Lower leg skin (tissue), 4 donors: ENCODE measurements around the gene KBTBD4. TPM values are rescaled to one million over a fixed set of nuclear protein-coding genes. Genes with fewer than 3 reads are reported as not detected.

Experiments
- DNase-seq, 2 donors: peaks; one replicate each; pipeline ENCODE4 v3.0.0-alpha.2; 2019; ENCODE audit warnings: low spot score in 2 of 2
- H3K4me3 ChIP-seq: fragments of 200-600 bp; sonication (generic); 2 replicates; pipeline ENCODE4 v1.5.1; 2017; ENCODE audit warnings: mild to moderate bottlenecking, low read depth; ENCODE audit not compliant: poor library complexity, severe bottlenecking
- POLR2A ChIP-seq, 2 donors: fragments of 450-650 bp; IDR thresholded peaks; one replicate each; pipeline ENCODE4 v1.6.1; 2016 to 2017; ENCODE audit warnings: antibody characterized with exemption in 2 of 2, mild to moderate bottlenecking in 1 of 2, moderate library complexity in 1 of 2
- WGBS, 2 donors: methylation state at CpG; one replicate each; pipeline ENCODE4 v1.1.5; 2018; 5-methylcytosine and 5-hydroxymethylcytosine counted together
- intact Hi-C: fragments of 100-400 bp; cut with DNase I; formaldehyde crosslinking; loops from one replicate; pipeline ENCODE4 v1.15.0; 2023; ENCODE audit warnings: low total_unique reads
- total RNA-seq, 4 donors: library from RNA; depleted of rRNA; stranded (reverse); fragments of >200 nt; gene quantifications; one replicate each; pipeline ENCODE4 v1.1.0, GENCODE V29; 2016
- TF ChIP-seq, protein P1 (sequence below), 3 donors: fragments of 450-650 bp; IDR thresholded peaks; one replicate each; pipeline ENCODE4 v1.5.1; 2016; ENCODE audit warnings: antibody characterized with exemption in 3 of 3, mild to moderate bottlenecking in 3 of 3, moderate library complexity in 2 of 3

KBTBD4 gene
- total RNA-seq, 4 donors from 2014 or later = 19.4 to 28.6 (median 24.9) TPM

DNA sequence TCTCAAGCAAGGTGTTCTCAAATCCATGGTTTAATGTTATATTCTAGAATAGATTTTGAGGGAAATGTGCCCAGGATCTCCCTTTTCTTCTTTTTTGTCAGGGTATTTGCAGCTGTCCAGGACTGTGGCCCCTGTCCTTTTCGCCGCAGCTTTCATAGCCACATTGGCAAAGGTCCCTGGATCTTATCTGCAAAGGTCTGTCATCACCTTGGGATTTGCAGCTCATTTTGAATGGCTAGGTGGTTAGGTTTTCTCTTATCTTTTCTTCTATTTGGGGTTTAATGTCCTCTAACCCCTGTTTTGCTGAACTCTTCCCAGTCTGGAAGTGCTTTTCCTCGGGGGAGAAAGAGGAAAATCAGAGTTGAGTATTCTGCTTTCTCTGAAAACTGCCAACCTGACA, 27.2 kb upstream of the KBTBD4 start:
- 81 to 90% methylated on average over 3 of the region's 3 CpGs for WGBS, 2 donors
- TF ChIP-seq POLR2A (IDR thresholded peaks at IDR 0.05) = no peak
- TF ChIP-seq, protein P1, sequence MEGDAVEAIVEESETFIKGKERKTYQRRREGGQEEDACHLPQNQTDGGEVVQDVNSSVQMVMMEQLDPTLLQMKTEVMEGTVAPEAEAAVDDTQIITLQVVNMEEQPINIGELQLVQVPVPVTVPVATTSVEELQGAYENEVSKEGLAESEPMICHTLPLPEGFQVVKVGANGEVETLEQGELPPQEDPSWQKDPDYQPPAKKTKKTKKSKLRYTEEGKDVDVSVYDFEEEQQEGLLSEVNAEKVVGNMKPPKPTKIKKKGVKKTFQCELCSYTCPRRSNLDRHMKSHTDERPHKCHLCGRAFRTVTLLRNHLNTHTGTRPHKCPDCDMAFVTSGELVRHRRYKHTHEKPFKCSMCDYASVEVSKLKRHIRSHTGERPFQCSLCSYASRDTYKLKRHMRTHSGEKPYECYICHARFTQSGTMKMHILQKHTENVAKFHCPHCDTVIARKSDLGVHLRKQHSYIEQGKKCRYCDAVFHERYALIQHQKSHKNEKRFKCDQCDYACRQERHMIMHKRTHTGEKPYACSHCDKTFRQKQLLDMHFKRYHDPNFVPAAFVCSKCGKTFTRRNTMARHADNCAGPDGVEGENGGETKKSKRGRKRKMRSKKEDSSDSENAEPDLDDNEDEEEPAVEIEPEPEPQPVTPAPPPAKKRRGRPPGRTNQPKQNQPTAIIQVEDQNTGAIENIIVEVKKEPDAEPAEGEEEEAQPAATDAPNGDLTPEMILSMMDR (IDR thresholded peaks at IDR 0.05) = no peak
- peak in 1 of 2 donors; percentile 10 for DNase-seq
- intact Hi-C loops = no loop called here
- H3K4me3 ChIP-seq = no peak overlapping the region

DNA sequence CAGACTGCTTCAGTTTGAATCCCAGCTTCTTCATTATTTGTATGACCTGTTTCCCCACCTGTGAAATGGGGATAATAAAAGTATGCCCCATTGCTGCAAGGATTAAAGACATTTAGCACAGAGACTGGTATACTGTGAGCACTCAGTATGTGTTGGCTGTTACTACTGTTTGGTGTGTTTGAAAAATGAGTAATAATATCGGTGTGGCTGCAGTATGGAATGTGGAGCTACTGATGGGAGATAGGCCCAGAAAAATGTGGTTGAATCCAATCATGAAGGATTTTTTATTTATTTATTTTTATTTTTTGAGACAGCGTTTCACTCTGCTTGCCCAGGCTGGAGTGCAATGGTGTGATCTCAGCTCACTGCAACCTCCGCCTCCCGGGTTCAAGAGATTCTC, 24.5 kb upstream of the KBTBD4 start:
- intact Hi-C loops = no loop called here
- 86 to 91% methylated on average over 4 of the region's 4 CpGs for WGBS, 2 donors
- DNase-seq = no peak
- no peak overlapping the region for H3K4me3 ChIP-seq
- TF ChIP-seq POLR2A (IDR thresholded peaks at IDR 0.05) = no peak
- TF ChIP-seq, protein P1 (IDR thresholded peaks at IDR 0.05) = no peak

DNA sequence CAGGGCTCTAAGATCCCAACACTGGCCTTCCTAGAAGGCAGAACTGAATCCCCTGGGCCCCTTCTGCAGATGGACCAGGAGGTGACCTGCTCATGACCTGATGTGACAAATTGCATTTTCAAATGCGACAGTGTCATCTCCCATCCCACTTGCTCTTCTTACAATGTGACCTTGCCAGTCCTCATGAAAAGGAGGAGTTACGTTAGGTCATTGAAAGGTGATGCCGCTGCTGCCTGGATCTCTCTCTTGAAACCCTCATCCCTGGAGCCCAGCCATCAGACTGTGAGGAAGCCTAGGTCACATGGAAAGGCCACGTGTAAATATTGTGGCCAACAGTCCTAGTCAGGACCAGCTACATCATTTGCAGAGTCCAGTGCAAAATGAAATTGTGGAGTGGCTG, 21.1 kb upstream of the KBTBD4 start:
- H3K4me3 ChIP-seq = no peak overlapping the region
- intact Hi-C loops = no loop called here
- no peak for DNase-seq
- 71 to 72% methylated on average over 4 of the region's 4 CpGs for WGBS, 2 donors
- TF ChIP-seq, protein P1 (IDR thresholded peaks at IDR 0.05) = no peak
- TF ChIP-seq POLR2A (IDR thresholded peaks at IDR 0.05) = no peak

DNA sequence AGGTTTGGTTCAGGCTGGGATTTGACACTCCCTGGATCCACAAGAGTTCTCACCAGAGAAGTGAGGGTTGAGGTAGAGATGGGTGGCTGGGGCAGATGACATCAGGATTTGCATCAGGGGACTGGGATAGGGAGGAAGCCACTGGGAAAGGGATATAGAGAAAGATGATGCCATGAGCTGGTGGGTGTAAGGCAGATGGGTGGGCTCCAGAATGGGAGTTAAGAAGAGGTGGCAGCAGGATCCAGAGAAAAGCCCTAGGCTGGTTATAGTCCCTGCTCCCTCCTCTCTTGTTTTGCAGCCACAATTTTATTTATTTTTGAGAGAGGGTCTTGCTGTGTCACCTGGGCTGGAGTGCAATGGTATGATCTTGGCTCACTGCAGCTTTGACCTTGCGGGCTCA, 17.2 kb upstream of the KBTBD4 start:
- intact Hi-C loops = no loop called here
- no peak for TF ChIP-seq POLR2A (IDR thresholded peaks at IDR 0.05)
- TF ChIP-seq, protein P1 (IDR thresholded peaks at IDR 0.05) = no peak
- H3K4me3 ChIP-seq = no peak overlapping the region
- WGBS, 2 donors = 96% methylated on average over 1 of the region's 1 CpG
- no peak for DNase-seq

DNA sequence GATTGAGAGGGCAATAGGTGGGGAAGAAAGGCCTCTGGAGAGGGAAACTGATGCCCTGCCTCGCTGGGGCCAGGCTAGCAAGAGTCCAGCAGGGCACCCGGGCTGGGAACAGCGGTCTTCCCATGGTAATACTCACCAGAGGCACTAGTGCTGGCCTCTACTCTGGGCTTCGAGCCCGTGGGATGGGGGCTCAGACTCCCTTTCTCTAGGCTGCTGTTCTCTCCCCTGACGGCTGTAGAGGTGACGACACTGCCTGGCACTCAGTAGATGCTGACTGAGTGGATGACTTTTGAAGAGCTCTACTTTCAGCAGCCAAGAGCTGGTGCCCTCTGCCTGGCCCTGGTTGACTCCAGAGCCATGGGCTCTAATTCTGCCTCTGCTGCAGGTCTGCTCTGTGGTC, 16.3 kb upstream of the KBTBD4 start:
- H3K4me3 ChIP-seq = no peak overlapping the region
- WGBS, 2 donors = 74 to 77% methylated on average over 7 of the region's 7 CpGs
- intact Hi-C loops = no loop called here
- no peak for DNase-seq
- TF ChIP-seq POLR2A (IDR thresholded peaks at IDR 0.05) = no peak
- TF ChIP-seq, protein P1 (IDR thresholded peaks at IDR 0.05) = no peak
